BLaER1 (cell line): ENCODE results near the gene AKAP7.
"Not testable (repeated sequence)": the region's sequence is repeated elsewhere in the genome, so short reads cannot be mapped to it uniquely, and the experiment has no call there.

Source experiments
- H3K27ac ChIP-seq: shearing (Covaris generic); formaldehyde crosslinking; 2 replicates; pipeline ENCODE4 v1.8.1; 2022
- H3K27me3 ChIP-seq: shearing (Covaris generic); formaldehyde crosslinking; 2 replicates; pipeline ENCODE4 v1.8.1; 2022
- H3K36me3 ChIP-seq: shearing (Covaris generic); formaldehyde crosslinking; 2 replicates; pipeline ENCODE4 v1.8.1; 2022
- H3K4me1 ChIP-seq: shearing (Covaris generic); formaldehyde crosslinking; 2 replicates; pipeline ENCODE4 v1.8.1; 2022
- H3K4me2 ChIP-seq: shearing (Covaris generic); formaldehyde crosslinking; 2 replicates; pipeline ENCODE4 v1.8.1; 2022
- H3K4me3 ChIP-seq: shearing (Covaris generic); formaldehyde crosslinking; 2 replicates; pipeline ENCODE4 v1.8.1; 2022
- H3K9ac ChIP-seq: shearing (Covaris generic); formaldehyde crosslinking; 2 replicates; pipeline ENCODE4 v1.8.1; 2022
- H3K9me3 ChIP-seq: shearing (Covaris generic); formaldehyde crosslinking; 2 replicates; pipeline ENCODE4 v1.8.1; 2022
- H4K20me1 ChIP-seq: shearing (Covaris generic); formaldehyde crosslinking; 2 replicates; pipeline ENCODE4 v1.8.1; 2022
- Cebpa-rat ChIP-seq: shearing (Covaris generic); IDR thresholded peaks from 2 replicates; pipeline ENCODE4 v1.8.1; 2022

The AKAP7 gene

DNA sequence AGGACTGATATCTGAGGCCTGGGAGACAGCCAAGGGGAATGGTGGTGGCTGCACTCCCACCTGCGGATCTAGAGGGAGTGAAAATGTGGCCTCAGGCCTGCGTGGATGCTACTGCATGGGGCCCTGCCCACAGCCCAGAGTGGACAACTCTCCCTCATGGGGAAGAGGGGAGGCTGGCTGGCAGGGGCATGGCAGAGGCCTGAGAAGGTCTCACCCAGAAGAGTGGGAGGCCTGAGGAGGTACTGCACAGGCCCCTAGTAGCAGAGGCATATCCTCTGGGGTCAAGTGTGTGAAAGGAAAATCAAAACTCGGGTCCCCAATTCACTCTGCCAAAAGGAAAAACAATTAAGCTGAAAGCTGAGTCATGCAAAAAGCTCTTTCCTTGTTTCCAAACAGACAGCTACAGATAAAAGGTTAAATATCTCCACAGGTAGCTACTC lies 158.2 kb downstream of the AKAP7 start:
- Histone ChIP-seq H4K20me1 (no peaks in the 10 kb centered on the region), H3K4me3 (no peak overlapping the region), H3K4me2 (peak overlapping the region; percentile 73; the same call in 1 of the 2 replicates), H3K27me3 (no peaks in the 10 kb centered on the region), H3K27ac (no peak overlapping the region), H3K36me3 (no peaks in the 10 kb centered on the region), H3K9ac (no peak overlapping the region), H3K4me1 (peaks cover 21% of the 10 kb centered on the region), H3K9me3 (no peaks in the 10 kb centered on the region)
- TF ChIP-seq Cebpa-rat, result no peak

DNA sequence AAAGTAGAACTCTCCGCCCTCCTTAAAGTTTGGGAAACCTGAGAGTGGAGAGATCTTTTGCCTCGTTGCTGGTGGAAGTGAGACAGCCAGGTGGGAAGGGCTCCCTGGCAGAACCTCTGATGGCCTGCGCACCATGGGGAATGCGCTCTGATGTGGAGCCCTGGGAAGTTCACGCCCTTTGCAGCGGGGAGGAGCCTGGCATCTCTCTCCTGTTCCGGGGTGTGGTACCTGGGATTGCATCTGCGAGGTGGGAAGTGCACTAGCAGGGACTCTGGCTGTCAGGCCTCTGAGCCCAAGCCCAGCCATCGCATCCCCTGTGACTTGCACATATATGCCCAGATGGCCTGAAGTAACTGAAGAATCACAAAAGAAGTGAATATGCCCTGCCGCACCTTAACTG lies 159.8 kb downstream of the AKAP7 start:
- Histone ChIP-seq H3K4me1 (peaks cover 21% of the 10 kb centered on the region), H3K9me3 (no peaks in the 10 kb centered on the region), H3K9ac (no peak overlapping the region), H3K4me3 (no peak overlapping the region), H3K4me2 (no peak overlapping the region), H3K27me3 (no peaks in the 10 kb centered on the region), H4K20me1 (no peaks in the 10 kb centered on the region), H3K27ac (no peak overlapping the region), H3K36me3 (no peaks in the 10 kb centered on the region)
- no peak for TF ChIP-seq Cebpa-rat

DNA sequence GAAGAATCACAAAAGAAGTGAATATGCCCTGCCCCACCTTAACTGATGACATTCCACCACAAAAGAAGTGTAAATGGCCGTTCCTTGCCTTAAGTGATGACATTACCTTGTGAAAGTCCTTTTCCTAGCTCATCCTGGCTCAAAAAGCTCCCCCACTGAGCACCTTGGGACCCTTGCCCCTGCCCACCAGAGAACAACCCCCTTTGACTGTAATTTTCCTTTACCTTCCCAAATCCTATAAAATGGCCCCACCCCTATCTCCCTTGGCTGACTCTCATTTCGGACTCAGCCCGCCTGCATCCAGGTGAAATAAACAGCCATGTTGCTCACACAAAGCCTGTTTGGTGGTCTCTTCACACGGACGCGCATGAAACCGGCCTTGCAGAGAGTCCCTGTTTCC lies 165.6 kb downstream of the AKAP7 start:
- H3K4me3 ChIP-seq, H3K9me3 ChIP-seq, H3K9ac ChIP-seq, H3K27ac ChIP-seq, H4K20me1 ChIP-seq, H3K4me2 ChIP-seq, H3K27me3 ChIP-seq, H3K36me3 ChIP-seq: not testable (repeated sequence)
- H3K4me1 ChIP-seq, result peaks cover 25% of the 10 kb centered on the region

DNA sequence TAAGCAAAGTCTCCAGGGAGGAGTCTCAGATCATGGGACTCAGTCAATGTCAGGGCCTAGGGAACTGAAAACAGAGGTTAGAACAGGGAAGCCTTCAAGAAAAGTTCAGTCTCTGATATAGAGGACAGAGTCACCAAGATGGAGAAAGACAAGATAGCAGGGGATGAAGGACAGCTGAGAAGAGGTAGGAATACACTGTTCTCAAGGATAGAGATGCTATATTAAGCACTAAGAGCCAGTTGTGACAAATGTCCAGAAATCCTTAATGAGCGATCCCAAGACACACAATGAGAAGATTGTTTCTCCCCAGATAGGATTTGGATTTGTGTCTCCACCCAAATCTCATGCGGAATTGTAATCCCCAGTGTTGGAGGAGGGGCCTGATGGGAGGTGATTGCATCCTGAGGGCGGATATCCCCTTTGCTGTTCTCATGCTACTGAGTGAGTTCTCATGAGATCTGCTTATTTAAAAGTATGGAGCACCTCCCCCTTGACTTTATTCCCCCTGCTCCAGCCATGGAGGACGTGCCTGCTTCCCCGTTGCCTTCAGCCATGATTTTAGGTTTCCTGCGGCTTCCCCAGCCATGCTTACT lies 168.2 kb downstream of the AKAP7 start:
- no peak for TF ChIP-seq Cebpa-rat
- no peak overlapping the region for H3K9ac ChIP-seq
- no peaks in the 10 kb centered on the region for H4K20me1 ChIP-seq
- no peaks in the 10 kb centered on the region for H3K27me3 ChIP-seq
- H3K36me3 ChIP-seq, result no peaks in the 10 kb centered on the region
- no peak overlapping the region for H3K4me3 ChIP-seq
- H3K4me2 ChIP-seq, result 0 out of 2 replicates have a peak overlapping the region, but pooled peaks have one; percentile 12
- peaks cover 25% of the 10 kb centered on the region for H3K4me1 ChIP-seq
- H3K9me3 ChIP-seq, result peaks cover 10% of the 10 kb centered on the region
- H3K27ac ChIP-seq, result no peak overlapping the region

DNA sequence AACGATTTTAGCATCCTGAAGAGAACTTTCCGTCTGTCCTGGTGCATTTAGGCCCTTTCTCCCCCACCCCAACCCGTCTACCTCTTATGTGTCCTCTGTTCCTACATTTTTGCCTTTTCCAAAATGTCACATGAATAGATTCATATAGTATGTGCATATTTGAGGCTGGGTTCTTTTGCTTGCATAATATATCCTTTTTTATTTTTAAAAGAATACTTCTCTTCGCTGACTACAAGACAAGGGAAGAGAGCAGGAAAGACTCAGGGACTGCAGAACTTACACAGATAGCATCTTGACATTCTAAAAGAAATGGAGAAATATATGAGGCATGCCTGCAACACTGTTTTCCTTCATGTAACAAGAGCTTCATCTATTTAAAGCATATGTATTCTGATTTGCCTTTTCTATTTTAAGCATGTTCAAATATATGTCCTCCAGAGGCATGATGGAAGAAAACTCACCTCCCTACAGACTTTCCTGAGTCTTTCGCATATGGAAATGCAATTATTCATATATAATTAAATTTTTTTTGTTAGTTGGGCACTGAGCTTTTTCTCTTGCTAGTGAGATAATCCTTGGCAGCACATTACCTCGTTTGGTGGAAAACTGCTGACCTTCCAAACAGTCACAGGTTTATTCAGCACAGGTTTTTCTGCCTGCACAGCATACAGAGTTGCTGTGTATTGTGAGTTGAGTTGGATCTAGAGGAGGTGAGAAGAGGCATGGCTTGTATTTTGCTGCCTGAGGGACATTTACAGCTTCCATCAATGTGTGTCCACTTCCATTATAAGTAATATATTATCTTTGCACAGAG lies 170.0 kb downstream of the AKAP7 start:
- Histone ChIP-seq H3K9ac (no peak overlapping the region), H3K9me3 (peaks cover 25% of the 10 kb centered on the region), H3K4me3 (no peak overlapping the region)

DNA sequence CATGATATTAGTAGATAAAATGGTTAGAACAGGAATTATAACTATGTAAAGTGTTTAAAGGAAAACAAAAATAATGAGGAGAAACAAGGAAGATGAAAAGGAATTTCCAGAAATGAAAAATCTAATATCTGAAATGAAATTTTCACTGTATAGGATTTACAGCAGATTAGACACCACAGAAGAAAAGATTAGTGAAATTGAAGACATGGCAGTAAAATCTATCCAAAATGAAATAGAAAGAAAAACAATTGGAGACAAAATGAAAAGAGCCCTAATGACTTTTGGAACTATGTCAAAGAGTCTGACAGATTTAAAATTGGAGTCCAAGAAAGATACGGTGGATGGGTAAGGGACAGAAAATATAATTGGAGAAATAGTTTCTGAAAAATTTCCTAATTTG lies 174.2 kb downstream of the AKAP7 start:
- Histone ChIP-seq H3K9ac (no peak overlapping the region), H3K27me3 (no peaks in the 10 kb centered on the region), H3K27ac (no peak overlapping the region), H3K4me2 (no peak overlapping the region), H3K9me3 (peaks cover 31% of the 10 kb centered on the region), H4K20me1 (no peaks in the 10 kb centered on the region), H3K36me3 (no peaks in the 10 kb centered on the region), H3K4me3 (no peak overlapping the region), H3K4me1 (peaks cover 12% of the 10 kb centered on the region)
- TF ChIP-seq Cebpa-rat, result no peak

More for the DNA sequence above, 170.0 kb downstream of the AKAP7 start:
- no peak for TF ChIP-seq Cebpa-rat
- Histone ChIP-seq H4K20me1 (no peaks in the 10 kb centered on the region), H3K4me1 (peaks cover 25% of the 10 kb centered on the region), H3K27ac (no peak overlapping the region), H3K36me3 (no peaks in the 10 kb centered on the region), H3K27me3 (no peaks in the 10 kb centered on the region), H3K4me2 (peak overlapping the region; percentile 0; the same call in 1 of the 2 replicates)

DNA sequence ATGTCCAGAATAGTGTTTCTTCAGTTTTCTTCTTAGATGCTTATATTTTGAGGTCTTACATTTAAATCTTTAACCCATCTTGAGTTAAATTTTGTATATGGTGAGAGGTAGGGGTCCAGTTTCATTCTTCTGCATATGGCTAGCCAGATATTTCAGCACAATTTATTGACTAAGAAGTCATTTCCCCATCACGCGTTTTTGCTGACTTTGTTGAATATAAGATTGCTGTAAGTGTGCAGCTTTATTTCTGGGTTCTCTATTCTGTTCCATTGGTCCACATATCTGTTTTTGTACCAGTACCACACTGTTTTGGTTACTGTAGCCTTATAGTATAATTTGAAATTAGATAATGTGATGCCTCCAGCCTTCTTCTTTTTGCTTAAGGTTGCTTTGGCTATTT lies 179.6 kb downstream of the AKAP7 start:
- peaks cover 29% of the 10 kb centered on the region for H3K9me3 ChIP-seq
- no peaks in the 10 kb centered on the region for H3K27me3 ChIP-seq
- no peaks in the 10 kb centered on the region for H3K4me1 ChIP-seq
- H3K9ac ChIP-seq, result no peak overlapping the region
- H3K36me3 ChIP-seq, result no peaks in the 10 kb centered on the region
- H3K4me3 ChIP-seq, result no peak overlapping the region
- H4K20me1 ChIP-seq, result no peaks in the 10 kb centered on the region
- no peak overlapping the region for H3K27ac ChIP-seq
- H3K4me2 ChIP-seq, result no peak overlapping the region
- TF ChIP-seq Cebpa-rat, result no peak

DNA sequence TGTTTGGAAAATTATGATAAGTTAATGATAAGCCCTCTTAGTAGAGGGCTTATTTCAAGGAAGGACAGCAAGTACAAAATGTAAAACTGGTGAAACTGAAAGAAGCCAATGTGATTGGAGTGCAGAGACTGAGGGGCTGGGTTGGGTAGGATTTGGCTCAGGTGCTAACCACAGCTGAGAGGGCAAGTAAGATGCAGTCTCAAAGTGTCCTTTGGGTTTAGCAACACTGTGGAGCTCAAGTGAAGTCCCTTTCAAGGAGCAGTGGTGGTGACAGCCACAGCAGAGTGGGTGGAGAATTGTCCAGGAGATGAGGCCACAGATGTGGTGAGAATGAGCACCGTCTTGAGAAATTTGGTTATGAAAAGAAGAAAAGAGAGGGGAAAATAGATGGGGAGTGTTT lies 181.4 kb downstream of the AKAP7 start:
- no peak overlapping the region for H3K9ac ChIP-seq
- H3K4me2 ChIP-seq, result no peak overlapping the region
- H3K27ac ChIP-seq, result no peak overlapping the region
- H3K36me3 ChIP-seq, result no peaks in the 10 kb centered on the region
- H3K27me3 ChIP-seq, result no peaks in the 10 kb centered on the region
- peaks cover 24% of the 10 kb centered on the region for H3K9me3 ChIP-seq
- no peak overlapping the region for H3K4me3 ChIP-seq
- H4K20me1 ChIP-seq, result no peaks in the 10 kb centered on the region
- no peak for TF ChIP-seq Cebpa-rat
- no peaks in the 10 kb centered on the region for H3K4me1 ChIP-seq

- no peaks in the 10 kb centered on the region for H3K36me3 ChIP-seq
- H3K27ac ChIP-seq, result no peak overlapping the region
- no peak for TF ChIP-seq Cebpa-rat
- H3K9me3 ChIP-seq, result peaks cover 24% of the 10 kb centered on the region
- H3K9ac ChIP-seq, result no peak overlapping the region
- no peak overlapping the region for H3K4me2 ChIP-seq
- no peaks in the 10 kb centered on the region for H3K4me1 ChIP-seq
- no peaks in the 10 kb centered on the region for H3K27me3 ChIP-seq
- H4K20me1 ChIP-seq, result no peaks in the 10 kb centered on the region
- H3K4me3 ChIP-seq, result no peak overlapping the region
Measured at GRCh38 chr6:131317516-131317915, 182.2 kb downstream of the AKAP7 start.

- no peaks in the 10 kb centered on the region for H3K36me3 ChIP-seq
- no peaks in the 10 kb centered on the region for H3K27me3 ChIP-seq
- no peaks in the 10 kb centered on the region for H4K20me1 ChIP-seq
- H3K4me1 ChIP-seq, result no peaks in the 10 kb centered on the region
- no peak for TF ChIP-seq Cebpa-rat
- no peak overlapping the region for H3K4me3 ChIP-seq
- H3K27ac ChIP-seq, result no peak overlapping the region
- no peak overlapping the region for H3K4me2 ChIP-seq
- no peak overlapping the region for H3K9ac ChIP-seq
- H3K9me3 ChIP-seq, result 0 out of 2 replicates have a peak, but pooled peaks cover 6% of the 10 kb centered on the region
Measured at GRCh38 chr6:131321589-131321988, 186.3 kb downstream of the AKAP7 start.
